Activated naive CD4-positive, alpha-beta T cell treated with anti-CD3 and anti-CD28 coated beads, Interleukin-2, amount 50 U/mL, for 16 hours (primary cell): ENCODE data around the gene ABCB6.

ENCODE experiments used
- DNase-seq: peaks from one replicate; pipeline ENCODE4 v3.0.0-alpha.2; 2020

ABCB6 gene

GRCh38 chr2:219182331-219183150 is 36.2 kb downstream of the ABCB6 start:
- DNase-seq = no peak

GRCh38 chr2:219181531-219181930 is 37.2 kb downstream of the ABCB6 start:
- DNase-seq = no peak

GRCh38 chr2:219180961-219181360 is 37.8 kb downstream of the ABCB6 start:
- no peak for DNase-seq

GRCh38 chr2:219179601-219180465 is 38.9 kb downstream of the ABCB6 start:
- DNase-seq = no peak

- DNase-seq = peak; percentile 37
These were observed 40.2 kb downstream of the ABCB6 start for GRCh38 chr2:219178377-219179175.

GRCh38 chr2:219177552-219178376 is 41.0 kb downstream of the ABCB6 start, which contains the start of gene RETREG2:
Gene RETREG2, plus strand, starts transcription at chr2:219178275. Its CDS starts 78 bp downstream, at chr2:219178353.
- DNase-seq = peak; percentile 79

GRCh38 chr2:219176818-219177551 is 41.8 kb downstream of the ABCB6 start, which contains the start of gene CNPPD1:
Gene CNPPD1, minus strand, starts transcription at chr2:219176925. Its CDS starts 97 bp downstream, at chr2:219176828.
- peak; percentile 88 for DNase-seq

- no peak for DNase-seq
These were observed 42.6 kb downstream of the ABCB6 start for GRCh38 chr2:219175928-219176817.

- no peak for DNase-seq
These were observed 43.3 kb downstream of the ABCB6 start for GRCh38 chr2:219175486-219175885.

- no peak for DNase-seq
These were observed 44.0 kb downstream of the ABCB6 start for GRCh38 chr2:219174801-219175200.

GRCh38 chr2:219174146-219174545 is 44.6 kb downstream of the ABCB6 start:
- no peak for DNase-seq

- no peak for DNase-seq
These were observed 45.6 kb downstream of the ABCB6 start for GRCh38 chr2:219173176-219173575.

- DNase-seq = no peak
These were observed 46.3 kb downstream of the ABCB6 start for GRCh38 chr2:219172231-219173154.

- DNase-seq = no peak
These were observed 47.5 kb downstream of the ABCB6 start for GRCh38 chr2:219171231-219171651.

- no peak for DNase-seq
These were observed 48.7 kb downstream of the ABCB6 start, which contains the start of gene SLC23A3 for GRCh38 chr2:219169930-219170654. Gene SLC23A3, minus strand, starts transcription at chr2:219170029. Its CDS starts 45 bp downstream, at chr2:219169984.

GRCh38 chr2:219168932-219169331 is 49.8 kb downstream of the ABCB6 start:
- DNase-seq = no peak

- DNase-seq = no peak
These were observed 50.2 kb downstream of the ABCB6 start for GRCh38 chr2:219168526-219168925.

GRCh38 chr2:219167997-219168396 is 50.8 kb downstream of the ABCB6 start:
- no peak for DNase-seq
